Epithelial cell of prostate (primary cell): ENCODE measurements around the gene POLN.

Source experiments
- DNase-seq: peaks from one replicate; pipeline ENCODE4 v3.0.0-alpha.2; 2011; ENCODE audit warnings: low read depth, low spot score
- H3K27ac ChIP-seq: fragments of 450-650 bp; 2 replicates; pipeline ENCODE4 v1.5.1; 2017; ENCODE audit warnings: mild to moderate bottlenecking

The POLN gene

GRCh38 chr4:2075987-2076907 lies 165.7 kb downstream of the POLN start:
- DNase-seq = no peak
- H3K27ac ChIP-seq = no peak overlapping the region

GRCh38 chr4:2075171-2075986 lies 166.5 kb downstream of the POLN start:
- DNase-seq = no peak
- no peak overlapping the region for H3K27ac ChIP-seq

- no peak for DNase-seq
- no peak overlapping the region for H3K27ac ChIP-seq
Observed at GRCh38 chr4:2074588-2074987, 167.3 kb downstream of the POLN start.

DNA sequence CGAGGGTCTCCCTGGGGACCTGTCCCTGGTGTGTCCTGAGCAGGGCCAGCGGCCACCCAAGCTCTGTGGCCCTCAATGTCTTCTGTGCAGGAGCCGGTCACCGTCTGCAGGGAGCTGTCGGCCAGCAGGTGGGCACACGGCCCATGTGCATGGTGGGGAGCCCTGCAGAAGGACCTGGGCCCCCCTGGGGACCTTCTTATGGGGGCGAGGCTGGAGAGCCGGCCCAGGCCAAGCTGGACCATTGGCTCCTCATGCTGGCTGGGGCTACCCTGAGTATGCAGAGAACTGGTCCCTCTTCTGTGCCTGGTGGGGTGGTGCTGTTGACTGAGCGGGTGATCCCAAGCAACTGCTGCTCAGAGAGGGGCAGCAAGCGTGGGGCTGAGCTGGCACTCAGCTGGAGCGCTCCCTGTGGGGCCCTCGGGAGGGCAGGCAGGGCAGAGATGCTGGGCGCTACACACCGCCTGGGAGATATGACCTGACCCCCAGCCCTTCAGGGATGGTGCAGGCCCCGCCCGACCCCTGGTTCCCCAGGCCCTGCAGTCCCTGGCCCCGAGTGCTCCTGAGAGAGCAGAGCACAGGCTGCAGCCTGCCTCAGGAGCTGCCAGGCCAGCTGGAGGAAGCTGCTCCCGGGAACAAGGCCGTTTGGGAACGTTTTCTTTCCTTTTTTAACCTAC lies 168.0 kb downstream of the POLN start:
- DNase-seq = no peak
- H3K27ac ChIP-seq = no peak overlapping the region

DNA sequence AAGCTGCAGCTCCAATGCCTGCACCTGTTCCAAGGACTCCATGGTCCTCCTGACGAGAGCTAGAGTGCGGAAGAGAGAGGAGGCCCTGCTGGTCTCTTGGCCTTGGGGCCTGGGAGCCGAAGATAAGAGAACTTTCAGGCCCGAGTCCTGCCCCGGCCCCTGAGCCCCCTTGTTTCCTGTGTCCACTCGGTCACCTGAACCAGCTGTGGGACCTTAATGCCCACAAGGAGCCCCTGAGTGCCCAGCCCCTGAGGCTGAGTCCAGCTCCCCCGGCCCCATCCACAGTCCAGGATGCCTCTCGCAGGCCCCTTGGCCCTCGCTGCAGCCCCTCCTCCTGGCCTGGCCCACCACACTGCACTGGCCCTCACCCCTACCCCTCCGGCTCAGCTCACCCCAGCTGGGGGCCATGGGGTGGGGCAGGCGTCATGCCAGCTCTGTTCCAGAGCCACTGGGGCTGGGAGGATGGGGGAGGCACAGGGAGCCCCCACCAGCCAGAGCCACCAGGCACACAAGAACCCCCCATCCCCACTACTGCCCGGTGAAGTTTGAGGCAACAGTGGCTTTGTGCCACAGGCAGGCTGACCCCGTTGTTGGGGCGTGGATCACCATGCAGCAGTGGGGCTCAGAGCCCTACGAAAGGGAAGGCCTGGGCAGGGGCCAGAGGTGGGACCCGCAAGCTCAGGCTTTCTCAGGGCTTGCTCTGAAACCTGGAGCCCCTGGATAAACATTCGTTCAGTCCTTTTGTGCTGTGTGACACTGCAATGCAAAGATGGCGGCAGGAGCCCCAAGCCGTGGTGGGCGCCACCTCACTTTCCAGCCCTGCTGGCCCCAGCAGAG lies 168.7 kb downstream of the POLN start:
- no peak for DNase-seq
- no peak overlapping the region for H3K27ac ChIP-seq

GRCh38 chr4:2071912-2072867 lies 169.7 kb downstream of the POLN start:
- H3K27ac ChIP-seq = no peak overlapping the region
- no peak for DNase-seq

DNA sequence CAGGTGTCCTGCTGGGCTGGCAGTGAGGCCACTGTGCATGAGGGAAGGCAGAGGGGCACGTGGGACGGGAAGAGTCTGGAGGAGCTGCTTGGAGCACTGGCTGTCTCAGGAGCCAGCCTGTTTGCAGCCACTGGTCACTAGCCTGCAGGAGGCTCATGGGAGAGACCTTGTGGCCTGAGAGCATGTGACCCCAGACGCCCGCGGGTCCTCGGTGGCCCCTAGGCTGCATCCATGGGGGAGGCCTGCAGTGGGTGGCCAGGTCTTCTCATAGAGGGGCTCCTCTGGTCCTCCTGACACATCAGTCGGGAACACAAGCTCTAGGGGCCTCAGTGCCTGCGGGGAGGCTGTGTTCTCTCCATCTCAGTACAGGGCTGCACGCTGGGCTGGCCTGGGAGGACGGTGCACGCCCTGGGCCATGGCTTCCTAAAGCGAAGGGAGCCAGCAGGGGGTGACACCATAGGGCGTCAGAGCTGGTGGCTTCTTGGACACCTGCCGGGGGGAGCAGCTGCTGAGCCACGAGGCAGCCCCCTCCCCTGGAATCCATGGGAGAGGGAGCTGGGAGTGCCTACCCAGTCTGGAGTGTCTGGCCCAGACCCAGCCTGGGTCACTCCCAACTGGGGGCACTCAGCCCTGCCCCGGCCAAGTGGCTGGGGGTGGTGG lies 170.5 kb downstream of the POLN start:
- DNase-seq = no peak
- no peak overlapping the region for H3K27ac ChIP-seq

GRCh38 chr4:2070421-2071251 lies 171.3 kb downstream of the POLN start:
- DNase-seq = no peak
- H3K27ac ChIP-seq = no peak overlapping the region

DNA sequence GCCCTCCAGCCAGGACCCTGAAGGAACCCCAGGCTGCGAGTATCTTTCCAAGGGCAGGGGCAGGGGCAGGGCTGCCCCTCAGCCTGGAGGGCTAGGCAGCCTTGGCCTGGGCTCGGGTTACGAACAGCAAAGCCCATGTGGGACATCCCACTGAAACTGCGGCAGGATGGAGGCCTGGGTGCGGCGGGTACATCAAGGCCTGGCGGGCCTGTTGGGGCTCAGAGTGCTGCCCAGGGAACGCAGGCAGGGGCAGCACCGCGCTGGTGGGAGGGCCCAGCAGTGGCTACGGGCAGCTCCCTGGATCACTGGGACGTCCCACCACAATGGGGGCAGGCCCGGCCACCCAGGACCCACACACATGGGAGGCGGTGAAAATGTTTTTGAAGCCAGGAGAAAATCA lies 171.9 kb downstream of the POLN start:
- DNase-seq = no peak

DNA sequence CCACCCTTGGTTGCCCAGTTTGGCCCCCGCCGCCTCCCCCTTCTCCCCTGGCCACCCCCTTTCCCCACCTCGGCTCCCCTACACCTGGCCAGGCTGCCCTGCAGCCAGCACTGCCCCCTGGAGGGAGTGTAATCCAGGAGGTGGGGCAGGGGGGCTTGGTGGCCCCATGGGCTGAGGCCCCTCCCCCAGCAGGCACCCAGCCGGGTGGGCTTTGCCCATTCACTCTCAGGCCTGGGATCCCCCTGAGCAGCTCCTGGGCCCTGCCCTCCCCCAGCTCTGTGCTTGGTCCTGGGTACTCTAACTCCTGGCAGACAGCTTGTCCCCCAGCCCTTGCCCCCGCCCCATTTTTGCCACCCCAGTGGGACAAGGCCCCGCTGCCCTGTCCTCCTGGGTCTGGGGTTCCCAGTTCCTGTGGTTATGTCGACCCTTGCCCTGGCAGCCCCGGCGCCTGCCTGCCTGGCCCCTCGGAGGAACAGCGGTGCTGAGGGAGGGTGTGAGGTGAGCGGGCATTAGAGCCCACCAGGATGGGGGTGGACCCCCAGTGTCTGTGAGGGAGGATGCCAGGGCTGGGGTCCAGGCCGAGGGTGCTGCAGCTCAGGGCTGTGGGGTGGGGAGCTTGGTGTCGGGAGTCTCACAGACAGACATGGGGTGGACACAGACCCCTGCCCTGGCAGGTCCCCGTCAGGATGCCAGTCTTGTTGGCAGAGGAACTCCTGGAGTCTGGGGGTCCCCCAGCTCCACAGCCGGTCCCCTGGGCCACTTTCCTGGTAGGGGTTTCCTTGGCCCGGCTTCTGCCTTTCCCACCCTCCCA lies 172.6 kb downstream of the POLN start:
- no peak overlapping the region for H3K27ac ChIP-seq
- no peak for DNase-seq

More for the DNA sequence above, 171.9 kb downstream of the POLN start:
- no peak overlapping the region for H3K27ac ChIP-seq

DNA sequence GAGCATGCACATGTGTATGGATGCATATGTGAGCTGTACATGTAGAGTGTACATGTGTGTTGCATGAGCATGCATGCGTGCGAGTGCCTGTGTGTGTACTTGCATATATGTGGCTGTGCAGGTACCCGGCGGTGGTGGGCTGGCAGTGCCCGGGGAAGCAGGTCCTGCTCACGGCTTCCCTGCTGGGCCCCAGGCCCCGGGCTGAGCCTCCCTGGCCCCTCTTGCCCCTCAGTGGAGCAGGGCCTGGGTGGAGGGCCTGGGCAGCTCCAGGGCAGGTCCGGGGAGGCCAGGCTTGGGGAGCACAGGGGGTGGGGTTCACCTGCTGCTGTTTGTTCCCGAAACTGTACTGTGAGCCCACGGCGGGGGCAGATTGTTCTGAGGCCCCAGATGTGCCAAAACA lies 173.4 kb downstream of the POLN start:
- no peak overlapping the region for H3K27ac ChIP-seq
- no peak for DNase-seq

- H3K27ac ChIP-seq = no peak overlapping the region
- no peak for DNase-seq
Observed at GRCh38 chr4:2068198-2068470, 173.8 kb downstream of the POLN start.

DNA sequence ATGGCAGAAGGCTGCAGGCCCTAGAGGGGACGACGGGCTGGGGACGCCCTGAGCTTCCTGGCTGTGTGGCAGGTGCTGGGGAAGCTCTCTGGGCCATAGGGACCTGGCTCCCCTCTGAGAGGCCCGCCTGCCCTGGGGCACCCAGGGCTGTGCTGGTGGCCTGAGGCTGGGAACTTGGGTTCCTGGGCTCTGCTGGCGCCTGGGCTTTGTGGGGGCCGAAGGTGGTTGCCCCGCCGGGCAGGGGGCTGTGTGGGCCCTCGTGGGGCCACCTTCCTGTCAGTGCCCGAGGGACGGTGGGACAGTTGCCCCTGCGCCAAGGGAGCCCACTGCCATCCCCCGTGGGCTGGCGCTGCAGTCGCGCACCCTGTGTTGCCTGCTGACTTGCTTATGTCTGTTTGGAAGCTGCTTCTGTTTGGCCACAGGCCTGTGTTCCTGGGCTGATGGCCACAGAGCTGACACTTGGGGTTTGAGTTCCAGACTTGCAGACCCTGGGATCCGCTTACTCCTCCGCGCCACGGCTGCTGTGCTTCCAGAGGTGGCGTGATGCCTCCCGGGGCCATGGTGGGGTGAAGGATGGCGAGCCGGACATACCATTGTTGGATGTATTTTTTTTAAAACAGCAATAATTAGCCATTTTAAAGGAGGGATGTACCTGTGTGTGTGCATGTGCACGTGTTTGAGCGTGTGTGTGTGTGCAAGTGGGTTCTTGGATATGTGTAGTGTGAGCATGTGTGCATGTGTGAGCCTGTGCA lies 174.3 kb downstream of the POLN start:
- no peak for DNase-seq
- no peak overlapping the region for H3K27ac ChIP-seq

DNA sequence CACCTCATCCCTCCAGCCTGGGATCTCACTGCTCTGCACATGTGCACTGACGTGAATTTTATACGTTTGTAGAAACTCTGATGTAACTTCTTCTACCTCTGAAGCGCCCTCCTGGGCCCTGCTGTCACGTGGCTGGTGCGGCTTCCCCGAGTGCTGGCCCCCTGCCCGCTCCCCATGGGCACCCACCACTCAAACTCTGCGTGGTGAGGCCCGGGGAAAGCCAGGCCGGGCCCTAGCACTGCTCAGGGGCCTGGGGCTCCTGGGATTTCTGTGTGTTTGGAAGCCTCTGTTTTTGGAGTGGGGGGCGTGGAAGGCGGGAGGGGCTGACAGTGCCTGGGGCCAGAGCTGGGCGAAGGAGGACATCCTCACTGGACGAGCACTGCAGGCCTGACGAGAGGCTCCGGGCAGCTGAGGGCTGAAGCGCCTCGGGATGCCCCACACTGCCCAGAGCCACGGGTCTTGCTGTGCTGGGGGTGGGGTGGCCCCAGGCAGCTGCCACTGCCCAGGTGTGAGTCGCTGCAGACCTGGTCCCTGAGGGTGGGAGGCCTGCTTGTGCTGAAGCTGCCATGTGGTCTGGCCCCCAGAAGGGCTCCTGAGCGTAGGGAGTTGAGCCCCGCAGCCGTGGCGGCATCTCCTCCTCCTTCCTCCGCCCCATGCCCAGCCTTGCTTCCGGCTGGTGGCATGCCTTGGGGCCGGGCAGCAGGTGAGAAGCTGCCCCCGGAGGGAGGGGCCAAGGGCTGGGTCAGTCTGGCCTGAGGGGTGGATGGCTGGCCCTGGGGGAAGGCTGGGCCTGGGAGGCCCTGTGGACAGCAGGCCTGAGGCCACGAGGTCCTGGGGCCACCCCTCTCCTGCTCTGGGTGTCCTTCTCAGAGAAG lies 175.1 kb downstream of the POLN start:
- no peak overlapping the region for H3K27ac ChIP-seq
- DNase-seq = no peak

DNA sequence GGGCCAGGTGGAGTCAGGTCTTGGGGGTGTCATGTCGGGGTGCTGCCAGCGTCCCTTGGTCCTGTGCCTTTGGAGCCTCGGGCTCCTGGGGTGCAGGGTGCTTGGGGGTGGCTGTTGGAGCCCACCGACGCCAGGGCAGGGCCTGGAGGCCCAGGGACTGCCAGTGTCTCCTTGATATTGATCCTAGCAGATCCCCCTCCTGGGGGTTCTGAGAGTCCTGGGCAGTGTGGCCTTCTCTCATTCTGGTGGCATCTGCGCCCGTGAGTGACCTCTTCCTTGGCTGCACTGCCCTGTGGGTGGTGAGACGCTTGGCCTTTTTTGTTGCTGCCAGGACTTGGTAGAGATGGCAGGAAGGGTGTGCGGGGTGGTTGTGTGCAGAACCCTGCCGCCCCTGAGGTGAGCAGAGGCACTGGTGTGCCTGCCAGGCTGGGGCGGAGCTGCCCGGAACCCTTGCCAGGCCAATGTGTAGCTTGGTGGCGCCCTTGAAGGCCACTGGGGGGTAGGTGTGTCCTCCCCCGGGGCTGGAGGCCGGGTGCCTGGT lies 175.8 kb downstream of the POLN start:
- no peak overlapping the region for H3K27ac ChIP-seq
- no peak for DNase-seq
